Body of pancreas (tissue), 4 donors: ENCODE results near the gene CHRNG.

Experiments
- POLR2A ChIP-seq, 3 donors: fragments of 450-650 bp; IDR thresholded peaks; one replicate each; pipeline ENCODE4 v1.6.1; 2016; ENCODE audit warnings: antibody characterized with exemption in 3 of 3, mild to moderate bottlenecking in 2 of 3
- TF ChIP-seq, protein P1 (sequence below), 7 experiments: fragments of 450-650 bp in 4 of 7; fragments of 200-600 bp in 3 of 7; sonication (generic) in 3 of 7; IDR thresholded peaks; one replicate each; pipeline ENCODE4 v1.5.1; 2016 to 2019; ENCODE audit warnings: antibody characterized with exemption in 7 of 7

DNA sequence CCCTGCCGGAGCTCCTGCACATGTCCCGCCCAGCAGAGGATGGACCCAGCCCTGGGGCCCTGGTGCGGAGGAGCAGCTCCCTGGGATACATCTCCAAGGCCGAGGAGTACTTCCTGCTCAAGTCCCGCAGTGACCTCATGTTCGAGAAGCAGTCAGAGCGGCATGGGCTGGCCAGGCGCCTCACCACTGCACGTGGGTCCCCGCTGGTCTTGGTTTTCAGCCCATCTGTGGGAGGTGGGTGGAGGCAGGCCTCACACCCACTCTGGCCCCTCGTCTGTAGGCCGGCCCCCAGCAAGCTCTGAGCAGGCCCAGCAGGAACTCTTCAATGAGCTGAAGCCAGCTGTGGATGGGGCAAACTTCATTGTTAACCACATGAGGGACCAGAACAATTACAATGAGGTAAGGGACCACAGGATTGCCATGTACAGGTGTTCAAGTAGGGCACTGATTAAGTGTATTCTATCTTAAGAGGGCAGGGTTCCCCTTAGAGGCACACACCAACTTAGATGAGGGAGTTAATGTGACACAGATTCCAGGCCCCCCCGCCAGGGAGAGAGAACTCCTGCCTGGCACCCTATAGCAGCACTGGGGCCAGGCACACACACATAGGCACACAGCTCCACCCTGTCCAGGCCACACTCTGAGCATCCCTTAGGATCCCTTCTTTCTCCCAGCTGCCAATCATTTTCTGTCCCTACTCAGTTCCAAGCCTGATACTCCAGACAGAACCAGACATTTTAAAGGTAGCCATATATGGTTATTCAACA is 5.4 kb upstream of the CHRNG start:
- TF ChIP-seq, protein P1, sequence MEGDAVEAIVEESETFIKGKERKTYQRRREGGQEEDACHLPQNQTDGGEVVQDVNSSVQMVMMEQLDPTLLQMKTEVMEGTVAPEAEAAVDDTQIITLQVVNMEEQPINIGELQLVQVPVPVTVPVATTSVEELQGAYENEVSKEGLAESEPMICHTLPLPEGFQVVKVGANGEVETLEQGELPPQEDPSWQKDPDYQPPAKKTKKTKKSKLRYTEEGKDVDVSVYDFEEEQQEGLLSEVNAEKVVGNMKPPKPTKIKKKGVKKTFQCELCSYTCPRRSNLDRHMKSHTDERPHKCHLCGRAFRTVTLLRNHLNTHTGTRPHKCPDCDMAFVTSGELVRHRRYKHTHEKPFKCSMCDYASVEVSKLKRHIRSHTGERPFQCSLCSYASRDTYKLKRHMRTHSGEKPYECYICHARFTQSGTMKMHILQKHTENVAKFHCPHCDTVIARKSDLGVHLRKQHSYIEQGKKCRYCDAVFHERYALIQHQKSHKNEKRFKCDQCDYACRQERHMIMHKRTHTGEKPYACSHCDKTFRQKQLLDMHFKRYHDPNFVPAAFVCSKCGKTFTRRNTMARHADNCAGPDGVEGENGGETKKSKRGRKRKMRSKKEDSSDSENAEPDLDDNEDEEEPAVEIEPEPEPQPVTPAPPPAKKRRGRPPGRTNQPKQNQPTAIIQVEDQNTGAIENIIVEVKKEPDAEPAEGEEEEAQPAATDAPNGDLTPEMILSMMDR (IDR thresholded peaks at IDR 0.05) = no peak
- TF ChIP-seq POLR2A (IDR thresholded peaks at IDR 0.05) = no peak
